ENCODE data around the gene CIAO1. TPM values are rescaled to one million over a fixed set of nuclear protein-coding genes. Genes with fewer than 3 reads are reported as not detected.

The CIAO1 gene
- total and polyA plus RNA-seq, 2 of the 8 experiments (the other 6 are each of a cell fraction or from before 2014, with no cell fraction given) = 63.7 to 99.2 TPM

DNA sequence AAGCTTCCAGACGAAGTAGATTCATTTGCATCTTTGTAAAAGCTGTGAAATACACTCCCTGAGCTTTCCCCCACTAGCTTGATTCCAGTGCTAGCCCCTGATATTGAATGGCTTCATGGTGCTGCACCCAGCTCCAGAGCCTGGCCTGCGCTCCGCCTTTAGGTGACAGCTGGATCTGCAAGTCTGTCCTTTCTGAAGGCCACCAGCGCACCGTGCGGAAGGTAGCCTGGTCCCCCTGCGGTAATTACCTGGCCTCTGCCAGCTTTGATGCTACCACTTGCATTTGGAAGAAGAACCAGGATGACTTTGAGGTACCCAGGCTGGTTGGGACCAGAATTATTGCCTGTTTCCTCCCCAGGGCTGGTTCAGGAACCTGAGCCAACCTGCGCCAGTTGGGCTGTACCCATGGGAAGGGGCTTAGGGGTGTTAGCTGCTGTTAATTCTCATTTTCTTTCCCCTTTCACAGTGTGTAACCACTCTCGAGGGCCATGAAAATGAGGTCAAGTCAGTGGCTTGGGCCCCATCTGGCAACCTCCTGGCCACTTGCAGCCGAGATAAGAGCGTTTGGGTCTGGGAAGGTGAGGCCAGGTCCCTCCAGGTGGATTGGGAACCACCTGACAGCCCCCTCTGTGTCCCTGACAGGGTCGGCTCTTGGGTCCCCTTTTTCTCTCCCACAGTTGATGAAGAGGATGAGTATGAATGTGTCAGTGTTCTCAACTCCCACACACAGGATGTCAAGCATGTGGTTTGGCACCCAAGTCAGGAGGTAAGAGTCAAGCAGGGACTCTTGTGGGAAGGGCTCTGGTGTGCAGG, 1.3 kb downstream of the CIAO1 start:
- Histone ChIP-seq H3K4me2 (ENCODE audit: insufficient read depth in 1 of 2, low read depth in 2 of 2, low read length in 2 of 2) (peak overlapping the region; percentile 85 to 87; a peak in 3 of 4 replicates), H2BK12ac (ENCODE audit: low read depth, low read length) (no peak overlapping the region), H4K5ac (ENCODE audit: insufficient read length, low read depth, low read length) (no peak overlapping the region), H4K91ac (replicated peaks; ENCODE audit: insufficient read length, low read length) (no peak overlapping the region), H2BK20ac (ENCODE audit: low read length) (no peak overlapping the region), H3K9ac (replicated peaks in 1 of 4; ENCODE audit: extremely low read depth in 1 of 4, low read depth in 3 of 4, low read length in 3 of 4) (no peak overlapping the region), H3K14ac (ENCODE audit: insufficient read length) (no peak overlapping the region), H2BK120ac (replicated peaks; ENCODE audit: low read depth, low read length) (no peak overlapping the region), H3K79me2 (ENCODE audit: control insufficient read depth in 1 of 2, insufficient read depth in 2 of 2, low read length in 2 of 2) (peaks cover 0 to 30% of the 10 kb centered on the region in 2 experiments; a peak in 3 of 4 replicates), H3K4me1 (replicated peaks in 1 of 4; ENCODE audit: control insufficient read depth in 3 of 4, insufficient read depth in 4 of 4, low read length in 3 of 4) (peaks cover 0 to 10% (median under 1%) of the 10 kb centered on the region in 4 experiments; a peak in 5 of 7 replicates), H3K56ac (replicated peaks; ENCODE audit: insufficient read length, low read depth, low read length) (no peak overlapping the region), H3K18ac (ENCODE audit: extremely low read depth, low read length) (no peak overlapping the region), H3K27me3 (replicated peaks in 1 of 4; ENCODE audit: control insufficient read depth in 3 of 4, extremely low read depth in 1 of 4, insufficient read depth in 3 of 4, low read length in 3 of 4) (no peaks in the 10 kb centered on the region), H2BK15ac (ENCODE audit: low read length) (no peak overlapping the region), H3K79me1 (ENCODE audit: low read depth, low read length) (peaks cover 11% of the 10 kb centered on the region), H4K20me1 (replicated peaks in 1 of 2; ENCODE audit: control insufficient read depth in 1 of 2, insufficient read depth in 2 of 2, low read length in 2 of 2) (peaks cover 10 to 19% of the 10 kb centered on the region in 2 experiments), H2AK5ac (ENCODE audit: low read depth, low read length) (no peak overlapping the region), H3K36me3 (ENCODE audit: control insufficient read depth in 2 of 4, insufficient read depth in 4 of 4, low read length in 3 of 4) (peaks cover 6 to 33% (median 18%) of the 10 kb centered on the region in 4 experiments), H4K8ac (ENCODE audit: extremely low read depth, insufficient read depth, low read length) (peak overlapping the region; percentile 31; the same call in 1 of the 2 replicates), H3K23ac (ENCODE audit: insufficient read length) (no peak overlapping the region), H3K23me2 (ENCODE audit: low read depth, low read length) (peaks cover 11% of the 10 kb centered on the region; the same call in 1 of the 2 replicates), H3K4ac (replicated peaks; ENCODE audit: insufficient read length, low read depth, low read length) (no peak overlapping the region), H3K27ac (ENCODE audit: low read depth, low read length) (no peak overlapping the region), H2BK5ac (ENCODE audit: low read depth, low read length) (no peak overlapping the region), H3K9me3 (ENCODE audit: insufficient read depth in 2 of 2, low read depth in 1 of 2, low read length in 1 of 2) (no peaks in the 10 kb centered on the region), H2AFZ (ENCODE audit: low read length) (no peak overlapping the region), H3K4me3 (ENCODE audit: extremely low read depth in 1 of 4, insufficient read depth in 2 of 4, low read depth in 3 of 4, low read length in 4 of 4) (peak overlapping the region; percentile 69 to 89 (median 80); a peak in 6 of 8 replicates)
- DNase-seq (ENCODE audit: low read depth in 1 of 2, low spot score in 2 of 2) = peak in 1 of 2 experiments; percentile 52
- FAIRE-seq = no peak
- 82% methylated on average over 11 of the region's 12 CpGs; no CpG with 5 or more reads in 1 of the 2 experiments for WGBS, 2 experiments (ENCODE audit: extremely low coverage in 1 of 2, insufficient coverage in 1 of 2, insufficient read length in 1 of 2, insufficient replicate concordance in 2 of 2, low coverage in 1 of 2, low lambda C conversion rate in 2 of 2, missing lambda C conversion rate in 1 of 2)
- ChIA-PET POLR2A (ENCODE audit: partially characterized antibody) (interaction anchor here (0.7 to 1.7 kb wide), 6 partner anchors 21 to 257 kb away, joined by 3 to 5 read pairs (median 4); partner anchors contain the start of genes ASTL, SNRNP200 and STARD7), CTCF (ENCODE audit: partially characterized antibody) (interaction anchor here (0.6 to 2.4 kb wide), 26 partner anchors 9 to 275 kb away, joined by 3 to 8 read pairs (median 4); partner anchors contain the start of gene ASTL)
- no peak for TF ChIP-seq EP300 (IDR thresholded peaks at IDR 0.05; ENCODE audit: borderline replicate concordance in 1 of 2, low read depth in 2 of 2, low read length in 2 of 2)
- TF ChIP-seq TBP (IDR thresholded peaks at IDR 0.05; ENCODE audit: low read depth, low read length) = no peak

Data from H1 (cell line).